Jurkat, Clone E6-1 (cell line): Measurements from ENCODE around the gene GABRE. TPM values are rescaled to one million over a fixed set of nuclear protein-coding genes. Genes with fewer than 3 reads are reported as not detected.

Source experiments
- DNase-seq: peaks from one replicate; pipeline ENCODE4 v3.0.0-alpha.2; 2011; ENCODE audit warnings: low read depth, low spot score
- H3K4me3 ChIP-seq: 2 replicates; pipeline ENCODE4 v1.5.1; 2011; ENCODE audit warnings: mild to moderate bottlenecking, low read length, control low read depth, moderate library complexity
- polyA plus RNA-seq: library from polyadenylated mRNA; unstranded; fragments of >200 nt; gene quantifications from one replicate; pipeline ENCODE4 v1.2.1, GENCODE V29; 2012; ENCODE audit warnings: missing spikeins; ENCODE audit not compliant: insufficient read length, insufficient read depth

The GABRE gene
- polyA plus RNA-seq = not detected

GRCh38 chrX:151974336-151975227 lies at the start of gene GABRE:
TSS of gene GABRE (minus strand) at chrX:151974676. CDS start at chrX:151974625, 51 bp downstream.
- no peak within 1 kb of the TSS for H3K4me3 ChIP-seq

GRCh38 chrX:152020888-152021287 lies 46.4 kb upstream of the GABRE start:
- H3K4me3 ChIP-seq = no peak overlapping the region
- no peak for DNase-seq

More at GRCh38 chrX:151974336-151975227, at the start of gene GABRE:
- no peak for DNase-seq

GRCh38 chrX:151999813-152000212 lies 25.3 kb upstream of the GABRE start:
- DNase-seq = no peak
- no peak overlapping the region for H3K4me3 ChIP-seq

- no peak overlapping the region for H3K4me3 ChIP-seq
- no peak for DNase-seq
These were observed 23.1 kb upstream of the GABRE start for GRCh38 chrX:151997539-151997938.

- H3K4me3 ChIP-seq = no peak overlapping the region
- no peak for DNase-seq
These were observed 21.9 kb upstream of the GABRE start for GRCh38 chrX:151996347-151996746.

GRCh38 chrX:151994476-151994875 lies 20.0 kb upstream of the GABRE start:
- no peak for DNase-seq
- no peak overlapping the region for H3K4me3 ChIP-seq

GRCh38 chrX:151988706-151989299 lies 14.3 kb upstream of the GABRE start:
- H3K4me3 ChIP-seq = no peak overlapping the region
- no peak for DNase-seq

- H3K4me3 ChIP-seq = no peak overlapping the region
- DNase-seq = no peak
These were observed 12.6 kb upstream of the GABRE start for GRCh38 chrX:151987108-151987507.

- no peak overlapping the region for H3K4me3 ChIP-seq
- DNase-seq = no peak
These were observed 11.5 kb upstream of the GABRE start for GRCh38 chrX:151985955-151986354.

GRCh38 chrX:151985531-151985930 lies 11.1 kb upstream of the GABRE start:
- DNase-seq = no peak
- H3K4me3 ChIP-seq = no peak overlapping the region

GRCh38 chrX:151984902-151985301 lies 10.4 kb upstream of the GABRE start:
- no peak overlapping the region for H3K4me3 ChIP-seq

GRCh38 chrX:151984328-151984727 lies 9.9 kb upstream of the GABRE start:
- H3K4me3 ChIP-seq = no peak overlapping the region
- DNase-seq = no peak

More at GRCh38 chrX:151984902-151985301, 10.4 kb upstream of the GABRE start:
- DNase-seq = no peak

GRCh38 chrX:151983186-151983585 lies 8.7 kb upstream of the GABRE start:
- no peak for DNase-seq
- no peak overlapping the region for H3K4me3 ChIP-seq

GRCh38 chrX:151982222-151982621 lies 7.7 kb upstream of the GABRE start:
- no peak for DNase-seq
- no peak overlapping the region for H3K4me3 ChIP-seq

GRCh38 chrX:151981129-151981528 lies 6.7 kb upstream of the GABRE start:
- no peak for DNase-seq
- H3K4me3 ChIP-seq = no peak overlapping the region

GRCh38 chrX:151977923-151978322 lies 3.4 kb upstream of the GABRE start:
- H3K4me3 ChIP-seq = no peak overlapping the region
- DNase-seq = no peak

- DNase-seq = no peak
- H3K4me3 ChIP-seq = no peak overlapping the region
These were observed 2.5 kb upstream of the GABRE start for GRCh38 chrX:151977009-151977408.

GRCh38 chrX:151975736-151976275 lies 1.3 kb upstream of the GABRE start:
- H3K4me3 ChIP-seq = no peak overlapping the region
- DNase-seq = no peak

GRCh38 chrX:151975228-151975593 lies 735 bp upstream of the GABRE start:
- H3K4me3 ChIP-seq = no peak overlapping the region
- no peak for DNase-seq

GRCh38 chrX:151973851-151974335 lies 583 bp downstream of the GABRE start:
- no peak for DNase-seq
- no peak overlapping the region for H3K4me3 ChIP-seq
